Endothelial cell of umbilical vein (primary cell): ENCODE measurements around the gene CELSR1.

Experiments
- CTCF ChIP-seq, 2 donors: IDR thresholded peaks; 1 replicate in 1 of 2; 2 replicates in 1 of 2; pipeline ENCODE4 v1.5.1; 2011; ENCODE audit warnings: low read length in 2 of 2, mild to moderate bottlenecking in 2 of 2, moderate library complexity in 2 of 2, control low read depth in 1 of 2, inconsistent platforms in 1 of 2, low read depth in 1 of 2; ENCODE audit not compliant: insufficient read depth in 1 of 2; ENCODE audit errors: extremely low read depth in 1 of 2
- EZH2 ChIP-seq: IDR thresholded peaks from 2 replicates; pipeline ENCODE4 v1.6.1; 2012; ENCODE audit warnings: borderline replicate concordance, low read depth, mild to moderate bottlenecking, moderate library complexity, low read length, inconsistent platforms; ENCODE audit not compliant: severe bottlenecking
- JUN ChIP-seq: IDR thresholded peaks from 2 replicates; pipeline ENCODE4 v1.6.1; 2011; ENCODE audit warnings: borderline replicate concordance, low read depth; ENCODE audit not compliant: insufficient read length, insufficient read depth
- POLR2A ChIP-seq: IDR thresholded peaks from 2 replicates; pipeline ENCODE4 v1.6.1; 2012; ENCODE audit warnings: low read depth, mild to moderate bottlenecking, control low read depth, low read length

GRCh38 chr22:46363611-46364321 is 173.7 kb downstream of the CELSR1 start:
- TF ChIP-seq POLR2A = no peak
- TF ChIP-seq EZH2 = no peak
- no peak for TF ChIP-seq JUN
- TF ChIP-seq CTCF (IDR thresholded peaks at IDR 0.05; ENCODE audit: extremely low read depth in 1 of 2, insufficient read depth in 1 of 2, low read depth in 1 of 2, low read length in 2 of 2) = no peak
